Mesenchymal stem cell (in vitro differentiated cells and primary cell): ENCODE data around the gene PTPRN2.
A peak's percentile ranks its signal among the peaks of the same experiment; 100 is the strongest.

Source experiments
- DNase-seq: peaks from one replicate; pipeline ENCODE4 v3.0.0-alpha.2; 2013
- H2AFZ ChIP-seq: one replicate; pipeline ENCODE4 v1.6.1; 2013; ENCODE audit warnings: low read depth, mild to moderate bottlenecking, control low read depth, inconsistent platforms, low read length, moderate library complexity
- H2AK5ac ChIP-seq: 2 replicates; pipeline ENCODE4 v1.6.1; 2013; ENCODE audit warnings: low read length, moderate library complexity, mild to moderate bottlenecking, inconsistent platforms; ENCODE audit not compliant: severe bottlenecking
- H2BK120ac ChIP-seq: one replicate; pipeline ENCODE4 v1.6.1; 2013; ENCODE audit warnings: low read depth, mild to moderate bottlenecking, inconsistent platforms, low read length, moderate library complexity
- H2BK12ac ChIP-seq, 2 experiments: one replicate each; pipeline ENCODE4 v1.6.1; 2013; ENCODE audit warnings: inconsistent platforms in 2 of 2, low read length in 2 of 2, mild to moderate bottlenecking in 2 of 2, moderate library complexity in 2 of 2, control low read depth in 1 of 2
- H2BK15ac ChIP-seq: one replicate; pipeline ENCODE4 v1.6.1; 2013; ENCODE audit warnings: mild to moderate bottlenecking, low read depth, inconsistent platforms; ENCODE audit not compliant: poor library complexity, severe bottlenecking
- H2BK5ac ChIP-seq: 2 replicates; pipeline ENCODE4 v1.6.1; 2013; ENCODE audit warnings: low read depth, mild to moderate bottlenecking, low read length, control low read depth, inconsistent platforms; ENCODE audit not compliant: poor library complexity, severe bottlenecking
- H3K14ac ChIP-seq, 2 experiments: one replicate each; pipeline ENCODE4 v1.6.1; 2013; ENCODE audit warnings: inconsistent platforms in 2 of 2, low read length in 2 of 2, control low read depth in 1 of 2, mild to moderate bottlenecking in 1 of 2, moderate library complexity in 1 of 2
- H3K18ac ChIP-seq, 2 experiments: one replicate each; pipeline ENCODE4 v1.6.1; 2013; ENCODE audit warnings: inconsistent platforms in 2 of 2, low read length in 2 of 2, control low read depth in 1 of 2, low read depth in 1 of 2, mild to moderate bottlenecking in 1 of 2
- H3K23ac ChIP-seq, 2 experiments: one replicate each; pipeline ENCODE4 v1.6.1; 2013; ENCODE audit warnings: inconsistent platforms in 2 of 2, low read length in 2 of 2, mild to moderate bottlenecking in 2 of 2, moderate library complexity in 2 of 2, control low read depth in 1 of 2
- H3K27ac ChIP-seq: 2 replicates; pipeline ENCODE4 v1.5.1; 2013; ENCODE audit warnings: mild to moderate bottlenecking, moderate library complexity, low read length, control low read depth, inconsistent platforms; ENCODE audit not compliant: poor library complexity, severe bottlenecking
- H3K27me3 ChIP-seq, 2 experiments: 2 replicates each; pipeline versions ENCODE4 v1.6.1 to v1.7.0; 2013; ENCODE audit warnings: low read length in 2 of 2, mild to moderate bottlenecking in 2 of 2, moderate library complexity in 2 of 2, control low read depth in 1 of 2, inconsistent platforms in 1 of 2; ENCODE audit not compliant: control insufficient read depth in 1 of 2, insufficient read depth in 1 of 2
- H3K36me3 ChIP-seq, 2 experiments: 2 replicates each; pipeline versions ENCODE4 v1.6.1 to v1.7.0; 2013; ENCODE audit warnings: low read length in 2 of 2, control low read depth in 1 of 2, inconsistent platforms in 1 of 2, low read depth in 1 of 2, mild to moderate bottlenecking in 1 of 2; ENCODE audit not compliant: insufficient read depth in 2 of 2, control insufficient read depth in 1 of 2
- H3K4ac ChIP-seq, 2 experiments: one replicate each; pipeline ENCODE4 v1.6.1; 2013; ENCODE audit warnings: inconsistent platforms in 2 of 2, low read length in 2 of 2, mild to moderate bottlenecking in 2 of 2, moderate library complexity in 2 of 2, control low read depth in 1 of 2, low read depth in 1 of 2
- H3K4me1 ChIP-seq: 2 replicates; pipeline ENCODE4 v1.6.1; 2013; ENCODE audit warnings: low read depth, low read length, control low read depth; ENCODE audit not compliant: control insufficient read depth, insufficient read depth
- H3K4me2 ChIP-seq: 2 replicates; pipeline ENCODE4 v1.6.1; 2013; ENCODE audit warnings: low read length, mild to moderate bottlenecking, inconsistent platforms; ENCODE audit not compliant: poor library complexity, severe bottlenecking
- H3K4me3 ChIP-seq, 2 experiments: 2 replicates each; pipeline versions ENCODE4 v1.5.1 to v1.7.0; 2013; ENCODE audit warnings: low read length in 2 of 2, mild to moderate bottlenecking in 2 of 2, control low read depth in 1 of 2, low read depth in 1 of 2; ENCODE audit not compliant: insufficient read depth in 1 of 2
- H3K79me1 ChIP-seq: replicated peaks from 2 replicates; pipeline ENCODE4 v1.6.1; 2013; ENCODE audit warnings: mild to moderate bottlenecking, control low read depth, low read length, inconsistent platforms; ENCODE audit not compliant: poor library complexity, severe bottlenecking
- H3K9ac ChIP-seq: 2 replicates; pipeline ENCODE4 v1.7.0; 2013; ENCODE audit warnings: mild to moderate bottlenecking, low read length, moderate library complexity
- H3K9me3 ChIP-seq: 2 replicates; pipeline ENCODE4 v1.7.0; 2013; ENCODE audit warnings: mild to moderate bottlenecking, low read length; ENCODE audit not compliant: control insufficient read depth
- H4K8ac ChIP-seq: one replicate; pipeline ENCODE4 v1.6.1; 2013; ENCODE audit warnings: inconsistent platforms, mild to moderate bottlenecking, low read length, moderate library complexity
- H4K91ac ChIP-seq: one replicate; pipeline ENCODE4 v1.6.1; 2013; ENCODE audit warnings: mild to moderate bottlenecking, low read length, inconsistent platforms
- WGBS: methylation state at CpG from one replicate; pipeline ENCODE4 v1.1.7; 2013; ENCODE audit warnings: mixed read lengths; 5-methylcytosine and 5-hydroxymethylcytosine counted together

The PTPRN2 gene

DNA sequence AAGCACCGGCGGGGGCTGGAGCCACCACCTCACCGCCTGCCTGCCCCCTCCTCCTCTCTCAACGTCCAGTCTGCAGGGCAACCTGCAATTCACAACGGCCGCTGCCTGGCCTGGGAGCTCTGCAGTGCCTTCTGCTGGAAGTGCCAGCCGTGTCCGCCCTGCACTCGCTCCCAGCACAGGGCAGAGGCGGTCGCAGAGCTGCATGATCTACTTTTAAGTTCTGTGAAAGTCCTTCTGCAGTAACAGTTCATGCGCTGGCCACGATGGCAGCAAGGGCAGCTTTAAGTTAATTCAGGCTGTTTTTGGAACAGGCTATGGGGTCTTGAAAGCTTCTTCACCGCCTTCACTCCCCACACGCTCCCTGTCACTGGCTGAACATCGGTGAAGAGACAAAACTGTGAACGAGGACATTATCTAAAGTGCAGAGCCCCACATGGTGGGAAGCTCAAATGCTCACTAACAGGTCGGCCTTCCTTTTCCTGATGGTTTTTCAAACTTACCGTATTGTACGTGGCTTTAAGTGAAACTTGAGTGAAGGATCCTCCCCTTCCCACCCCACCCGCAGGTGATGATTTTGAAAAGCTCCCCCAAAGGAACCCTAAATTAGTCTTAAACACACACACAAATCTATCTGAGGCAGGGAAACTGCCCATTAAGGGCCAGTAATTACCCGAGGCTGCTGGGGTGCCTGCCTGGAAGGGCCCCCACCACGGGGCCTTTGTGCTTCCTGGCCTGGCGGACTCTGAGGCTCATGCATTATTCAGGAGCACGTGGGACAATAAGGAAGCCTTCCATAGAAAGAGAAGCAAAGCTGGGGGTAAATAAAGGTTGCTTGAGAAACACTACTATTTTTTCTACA is 746.5 kb downstream of the PTPRN2 start:
- Histone ChIP-seq H3K27ac (no peak overlapping the region), H3K36me3 (no peaks in the 10 kb centered on the region), H3K9ac (no peak overlapping the region), H4K8ac (no peak overlapping the region), H3K4me1 (no peaks in the 10 kb centered on the region), H3K27me3 (no peaks in the 10 kb centered on the region), H3K23ac (no peak overlapping the region), H3K4me3 (no peak overlapping the region), H3K14ac (no peak overlapping the region), H3K4ac (no peak overlapping the region), H2BK12ac (no peak overlapping the region), H3K79me1 (no peaks in the 10 kb centered on the region), H2AK5ac (no peak overlapping the region), H2AFZ (no peak overlapping the region), H3K4me2 (no peak overlapping the region), H2BK15ac (no peak overlapping the region), H4K91ac (no peak overlapping the region), H2BK120ac (no peak overlapping the region), H2BK5ac (no peak overlapping the region), H3K18ac (no peak overlapping the region), H3K9me3 (peaks cover 6% of the 10 kb centered on the region)
- WGBS, result 76% methylated on average over 24 of the region's 25 CpGs
- DNase-seq, result no peak

- Histone ChIP-seq H3K23ac (no peak overlapping the region), H2AFZ (no peak overlapping the region), H4K91ac (no peak overlapping the region), H2BK5ac (no peak overlapping the region), H2BK15ac (no peak overlapping the region), H3K4me2 (no peak overlapping the region), H2BK12ac (no peak overlapping the region), H3K27ac (no peak overlapping the region), H3K9ac (no peak overlapping the region), H2AK5ac (no peak overlapping the region), H3K27me3 (no peaks in the 10 kb centered on the region), H3K4me1 (no peaks in the 10 kb centered on the region), H3K14ac (no peak overlapping the region), H3K36me3 (no peaks in the 10 kb centered on the region), H3K9me3 (peaks cover 6% of the 10 kb centered on the region), H3K4me3 (no peak overlapping the region), H3K18ac (no peak overlapping the region), H3K4ac (no peak overlapping the region), H4K8ac (no peak overlapping the region), H3K79me1 (no peaks in the 10 kb centered on the region), H2BK120ac (no peak overlapping the region)
- WGBS, result 94% methylated on average over 35 of the region's 36 CpGs
- no peak for DNase-seq
These were observed 747.3 kb downstream of the PTPRN2 start for GRCh38 chr7:157840174-157840913.

- Histone ChIP-seq H3K27me3 (no peaks in the 10 kb centered on the region), H2AFZ (no peak overlapping the region), H3K36me3 (no peaks in the 10 kb centered on the region), H3K4me3 (no peak overlapping the region), H3K4ac (no peak overlapping the region), H4K91ac (peak overlapping the region; percentile 46), H3K9ac (no peak overlapping the region), H3K18ac (no peak overlapping the region), H3K9me3 (peaks cover 8% of the 10 kb centered on the region), H3K4me2 (no peak overlapping the region), H3K4me1 (no peaks in the 10 kb centered on the region), H3K79me1 (no peaks in the 10 kb centered on the region), H3K14ac (no peak overlapping the region), H2BK15ac (no peak overlapping the region), H4K8ac (no peak overlapping the region), H3K23ac (no peak overlapping the region), H2BK12ac (no peak overlapping the region), H3K27ac (no peak overlapping the region), H2BK120ac (no peak overlapping the region), H2AK5ac (no peak overlapping the region), H2BK5ac (no peak overlapping the region)
- WGBS, result 88% methylated on average over 9 of the region's 9 CpGs
- no peak for DNase-seq
These were observed 747.9 kb downstream of the PTPRN2 start for GRCh38 chr7:157839672-157840167.

- no peaks in the 10 kb centered on the region for H3K79me1 ChIP-seq
- no peak for DNase-seq
- no peaks in the 10 kb centered on the region for H3K4me1 ChIP-seq
- H3K4me3 ChIP-seq, result no peak overlapping the region
- H2BK15ac ChIP-seq, result no peak overlapping the region
- H3K4me2 ChIP-seq, result no peak overlapping the region
- H3K4ac ChIP-seq, result no peak overlapping the region
- H3K18ac ChIP-seq, result no peak overlapping the region
- H3K27me3 ChIP-seq, result no peaks in the 10 kb centered on the region
- no peak overlapping the region for H3K14ac ChIP-seq
- H3K36me3 ChIP-seq, result no peaks in the 10 kb centered on the region
- H4K8ac ChIP-seq, result no peak overlapping the region
- no peak overlapping the region for H2BK120ac ChIP-seq
- peaks cover 8% of the 10 kb centered on the region for H3K9me3 ChIP-seq
- WGBS, result 84% methylated on average over 2 of the region's 2 CpGs
- no peak overlapping the region for H3K9ac ChIP-seq
- H2AFZ ChIP-seq, result no peak overlapping the region
- no peak overlapping the region for H3K23ac ChIP-seq
- H3K27ac ChIP-seq, result no peak overlapping the region
- H4K91ac ChIP-seq, result peak overlapping the region; percentile 5
- H2AK5ac ChIP-seq, result no peak overlapping the region
- no peak overlapping the region for H2BK12ac ChIP-seq
- no peak overlapping the region for H2BK5ac ChIP-seq
These were observed 748.4 kb downstream of the PTPRN2 start for GRCh38 chr7:157839226-157839625.
